Thoracic aorta (tissue), 2 donors: ENCODE data around the gene RPS10. TPM values are rescaled to one million over a fixed set of nuclear protein-coding genes. Genes with fewer than 3 reads are reported as not detected.

Experiments used
- ATAC-seq: fragments of 150-250 bp; one replicate; pipeline ENCODE4 v1.8.0; 2017; ENCODE audit warnings: low read depth; ENCODE audit not compliant: insufficient number of reproducible peaks, low FRiP score
- DNase-seq: peaks from one replicate; pipeline ENCODE4 v3.0.0-alpha.2; 2020; ENCODE audit warnings: low spot score
- H3K27ac ChIP-seq, 2 donors: fragments of 200-600 bp; sonication (generic); 1 replicate in 1 of 2; 2 replicates in 1 of 2; pipeline ENCODE4 v1.5.1; 2016; ENCODE audit warnings: mild to moderate bottlenecking in 2 of 2, moderate library complexity in 2 of 2
- H3K27me3 ChIP-seq: fragments of 200-600 bp; sonication (generic); replicated peaks from 2 replicates; pipeline ENCODE4 v1.6.0; 2016; ENCODE audit warnings: mild to moderate bottlenecking; ENCODE audit not compliant: insufficient read depth
- H3K36me3 ChIP-seq: fragments of 200-600 bp; sonication (generic); one replicate; pipeline ENCODE4 v1.5.1; 2016
- H3K4me1 ChIP-seq, 2 donors: fragments of 200-600 bp; sonication (generic); 1 replicate in 1 of 2; 2 replicates in 1 of 2; pipeline versions ENCODE4 v1.5.1 to v1.6.0; 2016; ENCODE audit warnings: low read depth in 2 of 2, mild to moderate bottlenecking in 1 of 2; ENCODE audit not compliant: control insufficient read depth in 1 of 2
- H3K4me3 ChIP-seq: fragments of 200-600 bp; sonication (generic); 2 replicates; pipeline ENCODE4 v1.5.1; 2016; ENCODE audit warnings: mild to moderate bottlenecking
- H3K9me3 ChIP-seq: fragments of 200-600 bp; sonication (generic); 2 replicates; pipeline ENCODE4 v1.5.1; 2016
- total RNA-seq, 2 donors: library from RNA; depleted of rRNA; stranded (reverse); fragments of >200 nt; gene quantifications; one replicate each; pipeline versions ENCODE4 v1.1.0 to v1.2.3, GENCODE V29; 2016
- TF ChIP-seq, protein P1 (sequence below): fragments of 200-600 bp; sonication (generic); IDR thresholded peaks from one replicate; pipeline ENCODE4 v1.5.1; 2019; ENCODE audit warnings: antibody characterized with exemption

RPS10 gene
- total RNA-seq, 2 donors from 2014 or later: 975 to 1,344 TPM

DNA sequence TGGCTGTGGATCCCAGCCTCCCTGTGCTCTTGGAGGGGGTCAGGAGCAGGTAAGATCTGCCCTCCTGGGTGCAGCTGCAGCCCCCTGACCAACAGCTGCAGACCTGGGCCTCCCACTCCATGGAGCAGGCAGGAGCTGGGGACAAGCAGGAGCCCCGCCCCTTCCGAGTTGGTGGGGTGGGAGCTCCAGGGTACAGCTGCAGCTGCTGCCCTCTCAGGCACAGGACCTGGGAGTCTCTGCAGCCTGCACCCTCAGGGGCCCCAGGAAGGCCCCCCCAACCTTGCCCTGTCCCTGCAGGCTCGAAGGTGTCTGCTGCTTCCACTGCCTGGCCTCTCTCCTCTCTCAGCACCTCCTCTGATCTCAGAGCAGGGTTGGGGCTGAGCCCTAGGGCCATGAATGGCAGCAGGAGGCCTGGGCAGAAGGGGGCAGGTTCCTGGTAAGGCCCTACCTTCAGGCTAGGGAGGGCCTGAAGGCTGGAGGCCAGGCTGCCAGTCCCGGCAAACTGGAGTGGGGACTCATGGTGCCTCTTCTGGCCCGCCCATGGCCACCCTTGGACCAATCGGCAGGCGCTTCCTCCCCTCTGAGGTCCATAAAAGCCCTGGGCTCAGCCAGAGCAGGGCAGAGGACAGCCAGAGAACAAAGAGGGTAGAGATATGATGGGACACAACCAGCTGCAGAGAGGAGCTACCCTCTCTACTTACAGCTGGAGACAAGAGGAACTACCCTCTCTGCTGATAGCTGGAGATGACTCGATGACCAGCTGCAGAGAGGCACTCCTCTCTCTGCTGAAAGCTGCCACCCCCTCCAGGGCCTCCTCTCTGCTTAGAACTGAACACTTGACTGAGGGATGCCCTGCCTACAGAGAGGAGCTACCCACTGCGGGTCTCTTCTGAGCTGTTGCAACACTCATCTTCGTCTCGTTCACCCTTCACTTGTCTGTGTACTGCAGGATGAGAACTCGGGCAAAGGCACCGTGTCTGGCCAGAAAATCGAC lies 32.2 kb upstream of the RPS10 start:
- TF ChIP-seq, protein P1, sequence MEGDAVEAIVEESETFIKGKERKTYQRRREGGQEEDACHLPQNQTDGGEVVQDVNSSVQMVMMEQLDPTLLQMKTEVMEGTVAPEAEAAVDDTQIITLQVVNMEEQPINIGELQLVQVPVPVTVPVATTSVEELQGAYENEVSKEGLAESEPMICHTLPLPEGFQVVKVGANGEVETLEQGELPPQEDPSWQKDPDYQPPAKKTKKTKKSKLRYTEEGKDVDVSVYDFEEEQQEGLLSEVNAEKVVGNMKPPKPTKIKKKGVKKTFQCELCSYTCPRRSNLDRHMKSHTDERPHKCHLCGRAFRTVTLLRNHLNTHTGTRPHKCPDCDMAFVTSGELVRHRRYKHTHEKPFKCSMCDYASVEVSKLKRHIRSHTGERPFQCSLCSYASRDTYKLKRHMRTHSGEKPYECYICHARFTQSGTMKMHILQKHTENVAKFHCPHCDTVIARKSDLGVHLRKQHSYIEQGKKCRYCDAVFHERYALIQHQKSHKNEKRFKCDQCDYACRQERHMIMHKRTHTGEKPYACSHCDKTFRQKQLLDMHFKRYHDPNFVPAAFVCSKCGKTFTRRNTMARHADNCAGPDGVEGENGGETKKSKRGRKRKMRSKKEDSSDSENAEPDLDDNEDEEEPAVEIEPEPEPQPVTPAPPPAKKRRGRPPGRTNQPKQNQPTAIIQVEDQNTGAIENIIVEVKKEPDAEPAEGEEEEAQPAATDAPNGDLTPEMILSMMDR: no peak
- DNase-seq: no peak
- peaks cover 0 to 8% of the 10 kb centered on the region in 2 donors for H3K4me1 ChIP-seq
- no peaks in the 10 kb centered on the region for H3K36me3 ChIP-seq
- no peaks in the 10 kb centered on the region for H3K27me3 ChIP-seq
- no peak overlapping the region for H3K27ac ChIP-seq
- H3K9me3 ChIP-seq: no peaks in the 10 kb centered on the region
- no peak for ATAC-seq
- H3K4me3 ChIP-seq: no peak overlapping the region

DNA sequence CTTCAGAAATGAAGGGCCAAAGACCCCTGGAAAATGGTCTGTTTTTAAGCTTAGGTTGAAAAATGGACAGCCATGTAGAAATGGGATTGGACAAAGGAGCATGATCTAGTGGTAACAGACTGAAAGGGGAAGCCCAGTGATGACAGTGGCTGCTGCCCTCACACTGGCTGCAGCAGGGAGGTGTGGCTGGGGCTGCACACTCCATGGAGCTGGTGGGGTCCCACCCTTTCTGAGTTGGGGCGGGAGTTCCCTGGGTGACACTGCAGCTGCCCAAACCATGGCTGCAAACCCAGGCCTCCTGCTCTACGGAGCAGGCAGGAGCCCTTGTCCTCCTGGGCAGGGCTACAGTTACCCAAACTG lies 31.5 kb upstream of the RPS10 start:
- ATAC-seq: no peak
- Histone ChIP-seq H3K36me3 (no peaks in the 10 kb centered on the region), H3K27ac (no peak overlapping the region), H3K27me3 (no peaks in the 10 kb centered on the region), H3K4me1 (peaks cover 0 to 6% of the 10 kb centered on the region in 2 donors), H3K4me3 (no peak overlapping the region), H3K9me3 (no peaks in the 10 kb centered on the region)
- TF ChIP-seq, protein P1: no peak
- no peak for DNase-seq

DNA sequence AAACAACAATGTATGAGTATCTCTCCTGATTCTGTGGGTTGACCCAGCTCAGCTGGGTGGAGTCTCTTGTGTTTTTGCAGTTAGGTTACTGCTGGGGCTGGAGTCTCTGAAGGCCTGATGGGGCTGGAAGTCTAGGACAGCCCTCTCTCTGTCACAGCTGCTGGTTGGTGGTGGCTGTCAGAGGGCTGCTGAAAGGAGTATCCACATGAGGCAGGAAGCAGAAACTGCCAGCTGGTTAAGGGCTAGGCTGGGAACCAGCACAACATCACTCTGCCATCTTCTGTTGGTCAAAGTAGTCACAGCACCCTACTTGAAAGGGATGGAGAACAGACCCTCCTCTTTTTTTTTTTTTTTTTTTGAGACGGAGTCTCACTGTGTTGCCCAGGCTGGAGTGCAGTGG lies 30.0 kb upstream of the RPS10 start:
- TF ChIP-seq, protein P1: no peak
- Histone ChIP-seq H3K27me3 (no peaks in the 10 kb centered on the region), H3K9me3 (no peaks in the 10 kb centered on the region), H3K4me3 (no peak overlapping the region), H3K27ac (no peak overlapping the region), H3K4me1 (no peaks in the 10 kb centered on the region), H3K36me3 (no peaks in the 10 kb centered on the region)
- DNase-seq (no peak), ATAC-seq (no peak)

DNA sequence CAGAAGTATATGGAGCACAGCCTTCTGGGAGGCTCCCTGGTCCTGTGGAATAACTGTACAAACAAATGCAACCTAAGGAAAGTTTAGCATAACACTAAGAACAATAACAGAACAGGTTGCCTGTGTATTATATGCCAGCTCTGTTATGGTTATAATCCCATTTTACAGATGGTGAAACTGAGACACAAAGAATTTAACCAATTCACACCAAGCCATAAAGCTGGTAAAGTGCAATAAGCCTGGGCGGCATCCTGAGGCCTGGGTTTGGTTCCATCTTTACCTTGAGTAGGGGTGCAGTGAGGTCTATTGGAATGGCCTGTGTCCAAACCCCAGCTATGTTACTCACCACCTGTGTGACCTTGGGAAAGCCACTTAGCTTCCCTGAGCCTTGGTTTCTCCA lies 25.3 kb upstream of the RPS10 start:
- H3K27me3 ChIP-seq: no peaks in the 10 kb centered on the region
- ATAC-seq: no peak
- TF ChIP-seq, protein P1: no peak

DNA sequence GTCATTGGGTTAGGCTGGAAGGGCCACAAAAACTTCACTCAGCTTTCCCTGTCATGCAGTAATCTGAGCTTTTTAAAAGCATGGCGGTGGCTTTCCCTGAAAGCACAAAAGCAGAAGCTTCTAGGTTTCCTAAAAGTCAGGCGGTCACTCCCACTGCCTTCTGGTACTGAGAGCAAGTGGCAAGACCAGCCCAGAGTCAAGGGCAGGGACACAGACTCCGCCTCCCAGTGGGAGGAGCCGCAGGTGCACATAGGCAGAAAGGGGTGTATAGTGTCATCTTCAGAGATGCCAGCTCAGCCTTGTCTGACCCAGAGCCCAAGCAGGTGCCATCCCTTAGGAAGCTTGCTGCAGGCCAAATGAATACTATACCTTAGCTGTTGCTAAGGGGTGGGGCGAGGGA lies 22.0 kb upstream of the RPS10 start:
- Histone ChIP-seq H3K27ac (no peak overlapping the region), H3K4me1 (no peaks in the 10 kb centered on the region), H3K9me3 (no peaks in the 10 kb centered on the region), H3K4me3 (no peak overlapping the region), H3K36me3 (no peaks in the 10 kb centered on the region), H3K27me3 (no peaks in the 10 kb centered on the region)
- ATAC-seq (no peak), DNase-seq (no peak)
- TF ChIP-seq, protein P1: no peak

More for the DNA sequence above, 25.3 kb upstream of the RPS10 start:
- no peaks in the 10 kb centered on the region for H3K9me3 ChIP-seq
- H3K36me3 ChIP-seq: no peaks in the 10 kb centered on the region
- no peak overlapping the region for H3K4me3 ChIP-seq
- H3K4me1 ChIP-seq: no peaks in the 10 kb centered on the region
- H3K27ac ChIP-seq: no peak overlapping the region
- no peak for DNase-seq
